Uterus (tissue), 2 donors: ENCODE measurements around the gene COL24A1.

ENCODE experiments used
- POLR2A ChIP-seq, 2 donors: fragments of 450-650 bp; IDR thresholded peaks; one replicate each; pipeline ENCODE4 v1.6.1; 2016; ENCODE audit warnings: antibody characterized with exemption in 2 of 2, mild to moderate bottlenecking in 1 of 2, moderate library complexity in 1 of 2
- TF ChIP-seq, protein P1 (sequence below), 4 experiments: fragments of 200-600 bp in 2 of 4; fragments of 450-650 bp in 2 of 4; sonication (generic) in 2 of 4; IDR thresholded peaks; one replicate each; pipeline ENCODE4 v1.5.1; 2016 to 2019; ENCODE audit warnings: antibody characterized with exemption in 4 of 4, mild to moderate bottlenecking in 2 of 4, moderate library complexity in 1 of 4

DNA sequence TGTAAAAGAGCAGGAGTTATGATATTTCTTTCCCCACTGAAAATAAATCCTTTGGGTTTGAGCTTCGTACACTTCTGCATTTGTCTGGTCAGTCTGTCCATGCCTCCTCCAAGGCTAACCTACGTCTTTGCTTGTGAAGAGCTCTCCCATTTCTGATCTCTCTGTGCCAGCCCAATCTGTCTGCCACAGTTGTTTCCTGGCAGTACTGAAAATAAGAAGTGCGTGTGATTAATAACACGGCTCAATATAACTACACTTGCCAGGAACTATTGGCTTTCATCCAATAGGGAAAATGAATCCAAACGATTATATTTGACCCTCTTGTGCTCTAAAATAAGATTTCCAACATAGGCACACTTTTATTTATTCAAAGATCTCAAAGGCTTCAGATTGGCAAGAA is 19.2 kb upstream of the COL24A1 start:
- TF ChIP-seq POLR2A (IDR thresholded peaks at IDR 0.05) = no peak
- TF ChIP-seq, protein P1, sequence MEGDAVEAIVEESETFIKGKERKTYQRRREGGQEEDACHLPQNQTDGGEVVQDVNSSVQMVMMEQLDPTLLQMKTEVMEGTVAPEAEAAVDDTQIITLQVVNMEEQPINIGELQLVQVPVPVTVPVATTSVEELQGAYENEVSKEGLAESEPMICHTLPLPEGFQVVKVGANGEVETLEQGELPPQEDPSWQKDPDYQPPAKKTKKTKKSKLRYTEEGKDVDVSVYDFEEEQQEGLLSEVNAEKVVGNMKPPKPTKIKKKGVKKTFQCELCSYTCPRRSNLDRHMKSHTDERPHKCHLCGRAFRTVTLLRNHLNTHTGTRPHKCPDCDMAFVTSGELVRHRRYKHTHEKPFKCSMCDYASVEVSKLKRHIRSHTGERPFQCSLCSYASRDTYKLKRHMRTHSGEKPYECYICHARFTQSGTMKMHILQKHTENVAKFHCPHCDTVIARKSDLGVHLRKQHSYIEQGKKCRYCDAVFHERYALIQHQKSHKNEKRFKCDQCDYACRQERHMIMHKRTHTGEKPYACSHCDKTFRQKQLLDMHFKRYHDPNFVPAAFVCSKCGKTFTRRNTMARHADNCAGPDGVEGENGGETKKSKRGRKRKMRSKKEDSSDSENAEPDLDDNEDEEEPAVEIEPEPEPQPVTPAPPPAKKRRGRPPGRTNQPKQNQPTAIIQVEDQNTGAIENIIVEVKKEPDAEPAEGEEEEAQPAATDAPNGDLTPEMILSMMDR (IDR thresholded peaks at IDR 0.05) = no peak
